Activated naive CD8-positive, alpha-beta T cell (primary cell): ENCODE data around the gene MPHOSPH9.
A peak's percentile ranks its signal among the peaks of the same experiment; 100 is the strongest.

Experiments
- H3K27ac Mint-ChIP-seq: one replicate; pipeline ENCODE4 v1.8.0; 2021; ENCODE audit warnings: mixed read lengths
- H3K27me3 Mint-ChIP-seq: one replicate; pipeline ENCODE4 v1.8.0; 2021; ENCODE audit warnings: mixed read lengths
- H3K36me3 Mint-ChIP-seq: one replicate; pipeline ENCODE4 v1.8.0; 2021; ENCODE audit warnings: mixed read lengths
- H3K4me1 Mint-ChIP-seq: one replicate; pipeline ENCODE4 v1.8.0; 2021; ENCODE audit warnings: low read depth, mixed read lengths
- H3K4me3 Mint-ChIP-seq: one replicate; pipeline ENCODE4 v1.8.0; 2021; ENCODE audit warnings: mild to moderate bottlenecking, mixed read lengths
- H3K9me3 Mint-ChIP-seq: one replicate; pipeline ENCODE4 v1.8.0; 2021; ENCODE audit warnings: low read depth, mixed read lengths

MPHOSPH9 gene

DNA sequence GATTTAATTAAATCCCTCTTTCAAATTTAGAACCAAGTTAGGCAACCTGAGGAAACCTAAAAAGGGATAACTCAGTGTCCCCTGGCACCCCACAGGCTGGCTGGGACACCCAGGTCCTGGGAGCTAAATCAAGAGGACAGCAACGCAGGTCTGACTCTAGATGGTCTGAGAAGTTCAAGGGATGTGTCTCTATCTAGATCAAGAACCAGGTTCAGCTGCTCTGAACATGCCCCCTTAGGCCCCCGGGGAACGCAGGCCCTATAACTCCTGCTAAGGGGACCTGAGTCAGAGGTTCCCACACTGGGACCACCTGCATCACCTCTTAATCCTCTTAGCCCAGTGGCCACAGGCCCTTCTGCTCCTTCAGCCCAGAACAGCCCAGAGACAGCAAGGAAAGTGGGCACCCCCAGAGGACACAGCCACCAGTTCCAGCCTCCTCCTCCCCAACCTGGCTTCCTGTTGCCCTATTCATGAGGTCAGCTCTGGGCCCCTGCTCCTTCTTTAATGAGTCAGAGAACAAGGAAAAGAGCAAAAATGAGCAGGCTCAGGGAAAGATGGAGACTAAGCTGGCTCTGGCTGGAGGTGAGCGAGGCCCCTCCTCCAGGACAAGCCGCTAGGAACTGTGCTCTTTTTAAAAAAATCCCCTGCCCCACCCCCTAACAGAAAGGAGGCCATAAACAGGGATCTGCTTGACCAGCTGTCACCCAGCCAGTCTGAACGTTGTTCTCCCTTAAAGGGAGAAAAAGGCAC is 92.8 kb downstream of the MPHOSPH9 start:
- H3K36me3 Mint-ChIP-seq, result peaks cover 2% of the 10 kb centered on the region
- H3K4me3 Mint-ChIP-seq, result no peak overlapping the region
- H3K27me3 Mint-ChIP-seq, result no peaks in the 10 kb centered on the region
- peak overlapping the region; percentile 75 for H3K27ac Mint-ChIP-seq
- peaks cover 34% of the 10 kb centered on the region for H3K4me1 Mint-ChIP-seq
- no peaks in the 10 kb centered on the region for H3K9me3 Mint-ChIP-seq

GRCh38 chr12:123135688-123136087 is 97.3 kb downstream of the MPHOSPH9 start:
- H3K27me3 Mint-ChIP-seq, result no peaks in the 10 kb centered on the region
- H3K9me3 Mint-ChIP-seq, result no peaks in the 10 kb centered on the region
- H3K36me3 Mint-ChIP-seq, result peaks cover 2% of the 10 kb centered on the region
- H3K27ac Mint-ChIP-seq, result no peak overlapping the region
- H3K4me3 Mint-ChIP-seq, result no peak overlapping the region
- H3K4me1 Mint-ChIP-seq, result peaks cover 44% of the 10 kb centered on the region

- H3K36me3 Mint-ChIP-seq, result peaks cover 2% of the 10 kb centered on the region
- H3K4me1 Mint-ChIP-seq, result peaks cover 42% of the 10 kb centered on the region
- H3K4me3 Mint-ChIP-seq, result no peak overlapping the region
- H3K27me3 Mint-ChIP-seq, result no peaks in the 10 kb centered on the region
- H3K27ac Mint-ChIP-seq, result no peak overlapping the region
- H3K9me3 Mint-ChIP-seq, result no peaks in the 10 kb centered on the region
Measured at GRCh38 chr12:123134826-123135225, 98.1 kb downstream of the MPHOSPH9 start.

GRCh38 chr12:123134271-123134671 is 98.7 kb downstream of the MPHOSPH9 start:
- Mint-ChIP-seq H3K9me3 (no peaks in the 10 kb centered on the region), H3K27me3 (no peaks in the 10 kb centered on the region), H3K36me3 (peaks cover 2% of the 10 kb centered on the region), H3K4me1 (peaks cover 40% of the 10 kb centered on the region), H3K4me3 (no peak overlapping the region), H3K27ac (no peak overlapping the region)

- peaks cover 40% of the 10 kb centered on the region for H3K4me1 Mint-ChIP-seq
- H3K9me3 Mint-ChIP-seq, result no peaks in the 10 kb centered on the region
- no peak overlapping the region for H3K27ac Mint-ChIP-seq
- peaks cover 2% of the 10 kb centered on the region for H3K36me3 Mint-ChIP-seq
- H3K27me3 Mint-ChIP-seq, result no peaks in the 10 kb centered on the region
- no peak overlapping the region for H3K4me3 Mint-ChIP-seq
Measured at GRCh38 chr12:123133701-123134100, 99.2 kb downstream of the MPHOSPH9 start.

DNA sequence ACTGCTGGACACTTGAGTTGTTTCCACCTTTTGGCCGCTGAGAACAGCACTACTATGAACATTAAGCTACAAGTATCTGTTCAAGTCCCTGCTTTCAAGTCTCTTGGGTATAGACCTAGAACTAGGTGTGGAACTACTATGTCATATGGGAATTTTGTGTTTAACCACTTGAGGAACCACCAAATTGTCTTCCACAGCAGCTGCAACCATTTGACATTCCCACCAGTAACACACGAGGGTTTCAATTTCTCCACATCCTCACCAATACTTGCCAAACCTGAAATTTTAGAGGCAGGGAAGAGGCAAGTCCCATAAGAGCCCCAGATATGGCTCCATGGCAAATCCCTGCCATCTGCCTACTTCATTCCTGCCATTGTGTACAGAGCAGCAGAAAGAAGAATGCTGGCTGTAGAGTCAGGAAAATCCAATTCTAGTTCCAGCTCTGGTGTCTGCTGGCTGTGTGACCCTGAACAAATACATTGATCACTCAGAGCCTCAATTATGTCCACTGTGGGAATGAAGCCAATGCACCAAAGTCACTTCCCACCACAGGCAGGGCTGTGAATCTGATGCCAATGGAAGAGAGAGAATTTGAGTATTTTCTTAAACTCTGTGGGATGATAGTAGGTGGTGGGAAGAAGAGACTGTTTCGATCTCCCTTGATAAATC is 99.9 kb downstream of the MPHOSPH9 start:
- H3K27ac Mint-ChIP-seq, result peak overlapping the region; percentile 76
- H3K36me3 Mint-ChIP-seq, result peaks cover 2% of the 10 kb centered on the region
- no peaks in the 10 kb centered on the region for H3K27me3 Mint-ChIP-seq
- no peak overlapping the region for H3K4me3 Mint-ChIP-seq
- H3K4me1 Mint-ChIP-seq, result peaks cover 38% of the 10 kb centered on the region
- H3K9me3 Mint-ChIP-seq, result no peaks in the 10 kb centered on the region

DNA sequence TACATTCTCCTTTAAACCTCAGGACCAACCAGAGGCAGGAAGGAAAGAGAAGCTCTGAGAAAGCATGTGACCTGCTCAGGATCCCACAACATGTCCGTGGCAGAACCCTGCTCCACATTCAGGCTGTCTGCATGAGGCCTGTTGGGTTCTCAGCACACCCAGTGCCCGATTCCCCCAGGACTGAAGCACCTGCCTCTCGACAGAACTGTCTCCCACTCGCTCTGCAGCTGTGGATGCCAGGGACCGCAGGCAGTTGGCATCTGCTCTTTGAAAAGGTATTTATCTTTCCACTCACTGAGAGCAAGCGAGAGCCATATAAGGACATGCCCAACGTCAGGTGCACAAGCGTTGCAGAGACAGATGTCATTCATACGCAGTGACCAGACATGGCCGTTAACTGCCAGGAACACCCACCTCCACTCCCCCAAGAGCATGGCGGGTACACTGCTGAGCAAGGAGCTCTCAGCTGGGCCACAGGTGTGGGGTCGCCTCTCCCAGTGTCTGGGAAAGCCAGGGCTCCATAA is 101.0 kb downstream of the MPHOSPH9 start:
- no peaks in the 10 kb centered on the region for H3K27me3 Mint-ChIP-seq
- H3K9me3 Mint-ChIP-seq, result no peaks in the 10 kb centered on the region
- H3K4me3 Mint-ChIP-seq, result peak overlapping the region; percentile 56
- H3K27ac Mint-ChIP-seq, result peak overlapping the region; percentile 78
- H3K36me3 Mint-ChIP-seq, result peaks cover 2% of the 10 kb centered on the region
- peaks cover 38% of the 10 kb centered on the region for H3K4me1 Mint-ChIP-seq

GRCh38 chr12:123131291-123131832 is 101.6 kb downstream of the MPHOSPH9 start:
- Mint-ChIP-seq H3K27me3 (no peaks in the 10 kb centered on the region), H3K4me1 (peaks cover 38% of the 10 kb centered on the region), H3K9me3 (no peaks in the 10 kb centered on the region), H3K4me3 (peak overlapping the region; percentile 56), H3K27ac (peak overlapping the region; percentile 78), H3K36me3 (peaks cover 2% of the 10 kb centered on the region)

GRCh38 chr12:123129621-123130020 is 103.3 kb downstream of the MPHOSPH9 start:
- no peaks in the 10 kb centered on the region for H3K27me3 Mint-ChIP-seq
- H3K9me3 Mint-ChIP-seq, result no peaks in the 10 kb centered on the region
- peaks cover 42% of the 10 kb centered on the region for H3K4me1 Mint-ChIP-seq
- H3K27ac Mint-ChIP-seq, result no peak overlapping the region
- no peak overlapping the region for H3K4me3 Mint-ChIP-seq
- H3K36me3 Mint-ChIP-seq, result no peaks in the 10 kb centered on the region

- Mint-ChIP-seq H3K4me1 (peaks cover 43% of the 10 kb centered on the region), H3K27ac (no peak overlapping the region), H3K36me3 (no peaks in the 10 kb centered on the region), H3K9me3 (no peaks in the 10 kb centered on the region), H3K4me3 (no peak overlapping the region), H3K27me3 (no peaks in the 10 kb centered on the region)
Measured at GRCh38 chr12:123127182-123127495, 105.8 kb downstream of the MPHOSPH9 start.

GRCh38 chr12:123126294-123127181 is 106.4 kb downstream of the MPHOSPH9 start:
- Mint-ChIP-seq H3K9me3 (no peaks in the 10 kb centered on the region), H3K27me3 (no peaks in the 10 kb centered on the region), H3K27ac (no peak overlapping the region), H3K36me3 (no peaks in the 10 kb centered on the region), H3K4me3 (no peak overlapping the region), H3K4me1 (peaks cover 43% of the 10 kb centered on the region)

GRCh38 chr12:123122626-123123025 is 110.3 kb downstream of the MPHOSPH9 start:
- H3K9me3 Mint-ChIP-seq, result no peaks in the 10 kb centered on the region
- H3K36me3 Mint-ChIP-seq, result no peaks in the 10 kb centered on the region
- H3K4me3 Mint-ChIP-seq, result peak overlapping the region; percentile 36
- H3K27ac Mint-ChIP-seq, result peak overlapping the region; percentile 79
- no peaks in the 10 kb centered on the region for H3K27me3 Mint-ChIP-seq
- H3K4me1 Mint-ChIP-seq, result peaks cover 57% of the 10 kb centered on the region

- H3K27ac Mint-ChIP-seq, result peak overlapping the region; percentile 79
- H3K4me1 Mint-ChIP-seq, result peaks cover 61% of the 10 kb centered on the region
- H3K27me3 Mint-ChIP-seq, result no peaks in the 10 kb centered on the region
- H3K4me3 Mint-ChIP-seq, result peak overlapping the region; percentile 1
- H3K9me3 Mint-ChIP-seq, result no peaks in the 10 kb centered on the region
- H3K36me3 Mint-ChIP-seq, result no peaks in the 10 kb centered on the region
Measured at GRCh38 chr12:123121670-123122069, 111.3 kb downstream of the MPHOSPH9 start.

DNA sequence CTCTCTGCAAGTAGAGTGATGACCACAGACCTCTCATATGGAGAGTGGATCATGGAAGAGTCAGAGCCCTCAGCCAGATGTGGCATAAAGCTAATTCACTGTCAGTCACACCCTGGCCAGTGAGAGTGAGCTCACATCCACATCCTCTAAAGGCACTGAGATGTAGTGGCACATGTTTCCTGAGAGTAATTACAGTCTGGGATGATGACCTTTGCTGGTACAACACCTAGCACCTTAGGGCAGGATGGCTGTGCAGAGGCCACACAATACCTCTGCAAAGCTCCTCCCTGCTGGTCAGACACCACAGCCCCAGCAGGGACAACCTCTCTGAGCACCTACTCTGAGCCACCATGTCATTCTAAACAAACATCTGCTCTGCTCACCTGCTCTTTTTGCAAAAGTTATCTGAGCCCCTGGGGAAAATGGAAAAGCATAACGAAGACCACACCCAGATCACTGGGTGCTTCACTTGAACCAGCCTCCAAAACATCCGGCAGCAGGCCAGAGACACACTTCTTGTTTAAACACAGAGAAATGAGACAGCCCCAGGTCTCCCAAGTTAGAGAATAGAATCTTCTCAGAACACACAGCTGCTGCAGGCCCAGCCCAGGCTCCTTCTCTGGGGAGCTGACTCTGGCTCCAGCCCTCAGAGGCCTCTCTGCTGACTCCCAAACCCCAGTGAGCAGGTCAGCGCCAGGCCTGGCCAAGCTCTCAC is 112.3 kb downstream of the MPHOSPH9 start:
- Mint-ChIP-seq H3K36me3 (no peaks in the 10 kb centered on the region), H3K27me3 (no peaks in the 10 kb centered on the region), H3K4me3 (peak overlapping the region; percentile 60)

More for the DNA sequence above, 112.3 kb downstream of the MPHOSPH9 start:
- H3K9me3 Mint-ChIP-seq, result no peaks in the 10 kb centered on the region
- H3K4me1 Mint-ChIP-seq, result peaks cover 68% of the 10 kb centered on the region
- peak overlapping the region; percentile 91 for H3K27ac Mint-ChIP-seq
